Measurements from ENCODE around the gene CEP95.

CEP95 gene

GRCh38 chr17:64502021-64502420 lies 4.8 kb upstream of the CEP95 start:
- no peak for TF ChIP-seq CTCF (conservative IDR thresholded peaks at IDR 0.05)
- H3K27ac ChIP-seq = no peak overlapping the region

- TF ChIP-seq CTCF (conservative IDR thresholded peaks at IDR 0.05) = no peak
- H3K27ac ChIP-seq = no peak overlapping the region
Measured at GRCh38 chr17:64502809-64503208, 4.0 kb upstream of the CEP95 start.

GRCh38 chr17:64503341-64503740 lies 3.4 kb upstream of the CEP95 start:
- H3K27ac ChIP-seq = no peak overlapping the region; the same call in 1 of the 2 replicates
- no peak for TF ChIP-seq CTCF (conservative IDR thresholded peaks at IDR 0.05)

GRCh38 chr17:64503821-64504768 lies 2.7 kb upstream of the CEP95 start:
- peak overlapping the region; percentile 98 for H3K27ac ChIP-seq
- no peak for TF ChIP-seq CTCF (conservative IDR thresholded peaks at IDR 0.05)

GRCh38 chr17:64504769-64505339 lies 1.9 kb upstream of the CEP95 start:
- no peak for TF ChIP-seq CTCF (conservative IDR thresholded peaks at IDR 0.05)
- H3K27ac ChIP-seq = peak overlapping the region; percentile 98

GRCh38 chr17:64505340-64506200 lies 1.2 kb upstream of the CEP95 start:
- H3K27ac ChIP-seq = peak overlapping the region; percentile 98
- no peak for TF ChIP-seq CTCF (conservative IDR thresholded peaks at IDR 0.05)

- TF ChIP-seq CTCF (conservative IDR thresholded peaks at IDR 0.05) = no peak
- peak within 1 kb of the TSS; percentile 98 for H3K27ac ChIP-seq
Measured at GRCh38 chr17:64506201-64506575, 589 bp upstream of the CEP95 start, which contains the start of gene DDX5. DDX5 (minus strand) TSS chr17:64506289; CDS start chr17:64506119, 170 bp downstream.
